WTC11 (cell line): ENCODE data around the gene HLA-F. TPM values are rescaled to one million over a fixed set of nuclear protein-coding genes. Genes with fewer than 3 reads are reported as not detected.

Experiments used
- ATAC-seq: fragments of 200-7000 bp; cut with Tn5 transposase; 2 replicates; pipeline ENCODE4 v1.10.0; 2021; ENCODE audit warnings: mild to moderate bottlenecking, moderate library complexity
- CTCF ChIA-PET: fragments of 300-600 bp; sonication (Branson Sonifier 250); formaldehyde crosslinking; loops from one replicate; lab custom pipeline; 2021; ENCODE audit warnings: antibody characterized with exemption; lab: Charles Lee
- POLR2A ChIA-PET: fragments of 350-600 bp; sonication (Branson Sonifier 250); formaldehyde crosslinking; loops from one replicate; lab custom pipeline; 2021; ENCODE audit warnings: antibody characterized with exemption; lab: Charles Lee
- DNase-seq: peaks from one replicate; pipeline ENCODE4 v3.0.0; 2021; ENCODE audit warnings: low spot score
- H3K27ac Mint-ChIP-seq: 2 replicates; pipeline ENCODE4 v1.8.0; 2021; ENCODE audit warnings: mixed read lengths
- H3K27me3 Mint-ChIP-seq: 2 replicates; pipeline ENCODE4 v1.8.0; 2021; ENCODE audit warnings: low read depth, mild to moderate bottlenecking, moderate library complexity, mixed read lengths
- H3K36me3 Mint-ChIP-seq: 2 replicates; pipeline ENCODE4 v1.8.0; 2021; ENCODE audit warnings: mixed read lengths
- H3K4me1 Mint-ChIP-seq: 2 replicates; pipeline ENCODE4 v1.8.0; 2022; ENCODE audit warnings: mixed read lengths
- H3K4me3 Mint-ChIP-seq: 2 replicates; pipeline ENCODE4 v1.8.0; 2021; ENCODE audit warnings: mild to moderate bottlenecking, moderate library complexity, mixed read lengths
- H3K9me3 Mint-ChIP-seq: 2 replicates; pipeline ENCODE4 v1.8.0; 2021; ENCODE audit warnings: mixed read lengths
- ATF3 ChIP-seq: sonication (generic); formaldehyde crosslinking; conservative IDR thresholded peaks from 2 replicates; pipeline ENCODE4 v1.8.1; 2022; ENCODE audit warnings: mild to moderate bottlenecking, missing genetic modification reagents
- CTCF ChIP-seq: fragments of 200-600 bp; IDR thresholded peaks from 2 replicates; pipeline ENCODE4 v1.8.0; 2022; ENCODE audit warnings: antibody characterized with exemption
- ESRRA ChIP-seq: sonication (generic); formaldehyde crosslinking; IDR thresholded peaks from 2 replicates; pipeline ENCODE4 v1.8.1; 2022; ENCODE audit warnings: mild to moderate bottlenecking, missing genetic modification reagents, borderline replicate concordance
- FOXP1 ChIP-seq: sonication (generic); formaldehyde crosslinking; IDR thresholded peaks from 2 replicates; pipeline ENCODE4 v1.8.0; 2022; ENCODE audit warnings: missing genetic modification reagents, mild to moderate bottlenecking, moderate library complexity, borderline replicate concordance
- MLX ChIP-seq: sonication (generic); formaldehyde crosslinking; IDR thresholded peaks from 2 replicates; pipeline ENCODE4 v1.8.1; 2023; ENCODE audit warnings: mild to moderate bottlenecking, missing genetic modification reagents, moderate library complexity
- NFE2L1 ChIP-seq: sonication (generic); formaldehyde crosslinking; IDR thresholded peaks from 2 replicates; pipeline ENCODE4 v1.8.1; 2023; ENCODE audit warnings: missing genetic modification reagents
- OVOL2 ChIP-seq: fragments of 250-450 bp; sonication (Bioruptor Pico); IDR thresholded peaks from 2 replicates; pipeline ENCODE4 v1.9.0; 2021; ENCODE audit warnings: mild to moderate bottlenecking, borderline replicate concordance
- RELA ChIP-seq: sonication (generic); formaldehyde crosslinking; IDR thresholded peaks from 2 replicates; pipeline ENCODE4 v1.8.1; 2022; ENCODE audit warnings: missing genetic modification reagents, mild to moderate bottlenecking, borderline replicate concordance
- RORB ChIP-seq: fragments of 250-450 bp; sonication (Bioruptor Pico); IDR thresholded peaks from 2 replicates; pipeline ENCODE4 v1.9.0; 2021; ENCODE audit warnings: mild to moderate bottlenecking
- ZNF232 ChIP-seq: sonication (generic); formaldehyde crosslinking; IDR thresholded peaks from 2 replicates; pipeline ENCODE4 v1.8.0; 2022; ENCODE audit warnings: mild to moderate bottlenecking, missing genetic modification reagents
- total RNA-seq: library from RNA; stranded (reverse); gene quantifications from 3 replicates; pipeline ENCODE4 v1.2.3, GENCODE V29; 2021
- TF ChIP-seq, protein P1 (sequence below): sonication (generic); formaldehyde crosslinking; IDR thresholded peaks from 2 replicates; pipeline ENCODE4 v1.8.1; 2022; ENCODE audit warnings: low read depth, missing genetic modification reagents, borderline replicate concordance
- TF ChIP-seq, protein P2 (sequence below): fragments of 250-450 bp; sonication (Bioruptor Pico); conservative IDR thresholded peaks from 2 replicates; pipeline ENCODE4 v1.9.0; 2021; ENCODE audit warnings: mild to moderate bottlenecking
- TF ChIP-seq, protein P3 (sequence below): fragments of 250-450 bp; sonication (Bioruptor Pico); IDR thresholded peaks from 2 replicates; pipeline ENCODE4 v1.9.0; 2021; ENCODE audit warnings: mild to moderate bottlenecking

HLA-F gene
- total RNA-seq, 1 experiment from 2014 or later: 7.5 TPM

- TF ChIP-seq, protein P1, sequence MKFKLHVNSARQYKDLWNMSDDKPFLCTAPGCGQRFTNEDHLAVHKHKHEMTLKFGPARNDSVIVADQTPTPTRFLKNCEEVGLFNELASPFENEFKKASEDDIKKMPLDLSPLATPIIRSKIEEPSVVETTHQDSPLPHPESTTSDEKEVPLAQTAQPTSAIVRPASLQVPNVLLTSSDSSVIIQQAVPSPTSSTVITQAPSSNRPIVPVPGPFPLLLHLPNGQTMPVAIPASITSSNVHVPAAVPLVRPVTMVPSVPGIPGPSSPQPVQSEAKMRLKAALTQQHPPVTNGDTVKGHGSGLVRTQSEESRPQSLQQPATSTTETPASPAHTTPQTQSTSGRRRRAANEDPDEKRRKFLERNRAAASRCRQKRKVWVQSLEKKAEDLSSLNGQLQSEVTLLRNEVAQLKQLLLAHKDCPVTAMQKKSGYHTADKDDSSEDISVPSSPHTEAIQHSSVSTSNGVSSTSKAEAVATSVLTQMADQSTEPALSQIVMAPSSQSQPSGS (CRISPR knock-in tag): no peak
- TF ChIP-seq RORB (no peak), ESRRA (CRISPR knock-in tag) (no peak)
- TF ChIP-seq, protein P2, sequence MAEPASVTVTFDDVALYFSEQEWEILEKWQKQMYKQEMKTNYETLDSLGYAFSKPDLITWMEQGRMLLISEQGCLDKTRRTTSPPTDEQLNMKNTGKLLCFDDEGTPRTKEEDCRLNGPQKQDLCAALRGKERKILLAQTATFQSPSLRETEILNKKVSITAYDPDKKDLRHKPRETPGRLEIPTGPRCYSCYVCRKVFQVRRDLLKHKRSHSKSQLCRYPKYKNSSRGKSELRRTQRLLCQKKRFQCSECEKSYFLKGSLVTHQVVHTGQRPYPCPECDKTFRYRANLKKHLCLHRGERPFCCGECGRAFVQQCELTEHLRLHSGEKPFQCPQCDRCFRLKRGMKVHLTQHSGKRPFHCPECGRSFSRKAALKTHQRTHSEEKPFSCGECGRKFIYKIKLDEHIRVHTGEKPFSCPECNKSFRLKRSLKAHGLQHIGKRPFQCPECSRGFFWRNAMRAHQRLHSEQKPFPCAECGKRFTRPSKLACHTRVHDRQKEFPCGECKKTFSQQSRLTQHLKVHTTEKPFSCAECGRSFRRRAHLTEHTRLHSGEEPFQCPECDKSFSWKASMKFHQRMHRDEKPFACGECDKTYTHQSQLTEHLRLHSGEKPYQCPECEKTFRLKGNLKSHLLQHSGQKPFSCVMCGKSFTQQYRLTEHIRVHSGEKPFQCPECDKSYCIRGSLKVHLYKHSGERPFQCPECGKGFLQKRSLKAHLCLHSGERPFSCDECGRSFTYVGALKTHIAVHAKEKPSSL (CRISPR knock-in tag): no peak
Measured at GRCh38 chr6:29694637-29695036, 28.6 kb upstream of the HLA-F start (continued).

- Mint-ChIP-seq H3K4me3 (no peak overlapping the region), H3K27ac (no peak overlapping the region), H3K9me3 (peaks cover 10% of the 10 kb centered on the region), H3K27me3 (no peaks in the 10 kb centered on the region; the same call in none of the 2 replicates), H3K4me1 (peaks cover 15% of the 10 kb centered on the region), H3K36me3 (peaks cover 8% of the 10 kb centered on the region)
- TF ChIP-seq FOXP1 (CRISPR knock-in tag): no peak
- no peak for TF ChIP-seq NFE2L1 (CRISPR knock-in tag)
- TF ChIP-seq, protein P3, sequence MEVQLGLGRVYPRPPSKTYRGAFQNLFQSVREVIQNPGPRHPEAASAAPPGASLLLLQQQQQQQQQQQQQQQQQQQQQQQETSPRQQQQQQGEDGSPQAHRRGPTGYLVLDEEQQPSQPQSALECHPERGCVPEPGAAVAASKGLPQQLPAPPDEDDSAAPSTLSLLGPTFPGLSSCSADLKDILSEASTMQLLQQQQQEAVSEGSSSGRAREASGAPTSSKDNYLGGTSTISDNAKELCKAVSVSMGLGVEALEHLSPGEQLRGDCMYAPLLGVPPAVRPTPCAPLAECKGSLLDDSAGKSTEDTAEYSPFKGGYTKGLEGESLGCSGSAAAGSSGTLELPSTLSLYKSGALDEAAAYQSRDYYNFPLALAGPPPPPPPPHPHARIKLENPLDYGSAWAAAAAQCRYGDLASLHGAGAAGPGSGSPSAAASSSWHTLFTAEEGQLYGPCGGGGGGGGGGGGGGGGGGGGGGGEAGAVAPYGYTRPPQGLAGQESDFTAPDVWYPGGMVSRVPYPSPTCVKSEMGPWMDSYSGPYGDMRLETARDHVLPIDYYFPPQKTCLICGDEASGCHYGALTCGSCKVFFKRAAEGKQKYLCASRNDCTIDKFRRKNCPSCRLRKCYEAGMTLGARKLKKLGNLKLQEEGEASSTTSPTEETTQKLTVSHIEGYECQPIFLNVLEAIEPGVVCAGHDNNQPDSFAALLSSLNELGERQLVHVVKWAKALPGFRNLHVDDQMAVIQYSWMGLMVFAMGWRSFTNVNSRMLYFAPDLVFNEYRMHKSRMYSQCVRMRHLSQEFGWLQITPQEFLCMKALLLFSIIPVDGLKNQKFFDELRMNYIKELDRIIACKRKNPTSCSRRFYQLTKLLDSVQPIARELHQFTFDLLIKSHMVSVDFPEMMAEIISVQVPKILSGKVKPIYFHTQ (CRISPR knock-in tag): no peak
- TF ChIP-seq ATF3: no peak
- ChIA-PET POLR2A (interaction anchor here (0.6 to 1.7 kb wide), 3 partner anchors 47 to 96 kb away, joined by 3 to 8 read pairs (median 4); no protein-coding TSS in a partner anchor), CTCF (interaction anchor here (0.5 to 11.6 kb wide), 37 partner anchors 9 to 1066 kb away, joined by 3 to 531 read pairs (median 6); partner anchors contain the start of genes GABBR1 and MOG)
- ATAC-seq (peak; percentile 86), DNase-seq (peak; percentile 57)
Measured at GRCh38 chr6:29696147-29697125, 26.8 kb upstream of the HLA-F start.

GRCh38 chr6:29702519-29703103, 20.6 kb upstream of the HLA-F start:
- ChIA-PET CTCF (interaction anchor here (0.9 to 1.7 kb wide), 8 partner anchors 18 to 133 kb away, joined by 3 to 12 read pairs (median 5); no protein-coding TSS in a partner anchor), POLR2A (interaction anchor here (1.0 kb wide), 1 partner anchor 49 kb away, joined by 3 read pairs; no protein-coding TSS in a partner anchor)
- DNase-seq (peak; percentile 92), ATAC-seq (peak; percentile 96)
- Mint-ChIP-seq H3K27me3 (peaks cover 12% of the 10 kb centered on the region), H3K4me1 (peaks cover 5% of the 10 kb centered on the region), H3K9me3 (peaks cover 5% of the 10 kb centered on the region), H3K27ac (no peak overlapping the region), H3K4me3 (no peak overlapping the region), H3K36me3 (peaks cover 2% of the 10 kb centered on the region; the same call in 1 of the 2 replicates)
- no peak for TF ChIP-seq MLX (CRISPR knock-in tag)
- TF ChIP-seq OVOL2 (CRISPR knock-in tag): no peak
- no peak for TF ChIP-seq RELA (CRISPR knock-in tag)
- TF ChIP-seq ZNF232: no peak
- TF ChIP-seq, protein P1 (CRISPR knock-in tag): no peak
- TF ChIP-seq CTCF: peak; percentile 66
